IPS-18a (cell line): ENCODE measurements around the gene SGIP1.
"Not testable (repeated sequence)": the region's sequence is repeated elsewhere in the genome, so short reads cannot be mapped to it uniquely, and the experiment has no call there.

Experiments
- H3K27ac ChIP-seq: one replicate; pipeline ENCODE4 v1.5.1; 2013; ENCODE audit warnings: low read length
- H3K27me3 ChIP-seq: one replicate; pipeline ENCODE4 v1.6.1; 2013; ENCODE audit warnings: mild to moderate bottlenecking, low read length; ENCODE audit not compliant: control insufficient read depth, insufficient read depth
- H3K36me3 ChIP-seq: one replicate; pipeline ENCODE4 v1.6.1; 2013; ENCODE audit warnings: low read depth, low read length; ENCODE audit not compliant: control insufficient read depth
- H3K4me1 ChIP-seq: one replicate; pipeline ENCODE4 v1.6.1; 2013; ENCODE audit warnings: low read depth, low read length; ENCODE audit not compliant: control insufficient read depth
- H3K4me3 ChIP-seq: one replicate; pipeline ENCODE4 v1.5.1; 2013; ENCODE audit warnings: low read length
- H3K9ac ChIP-seq: one replicate; pipeline ENCODE4 v1.6.1; 2013; ENCODE audit warnings: mild to moderate bottlenecking, low read length, moderate library complexity
- H3K9me3 ChIP-seq: one replicate; pipeline ENCODE4 v1.6.1; 2013; ENCODE audit warnings: low read depth, low read length; ENCODE audit not compliant: control insufficient read depth

The SGIP1 gene

DNA sequence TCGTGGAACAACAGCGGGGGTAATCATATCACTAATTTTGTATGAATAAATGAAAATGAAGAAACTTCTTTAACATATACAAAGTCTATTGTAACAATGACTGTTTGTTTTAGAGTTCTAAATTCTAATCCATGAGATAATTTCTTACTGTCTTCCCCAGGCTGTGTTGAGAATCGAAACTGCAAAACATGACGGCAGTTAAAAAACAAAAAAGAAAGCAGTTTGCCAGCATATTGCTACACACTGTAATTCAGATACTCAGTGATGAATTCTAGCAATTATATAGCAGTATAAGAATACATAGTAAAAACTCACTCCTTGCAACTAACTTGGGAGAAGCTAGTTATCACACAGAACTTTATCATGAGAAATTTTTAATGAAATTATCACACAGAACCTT is 245.0 kb downstream of the SGIP1 start:
- H3K27ac ChIP-seq: no peak overlapping the region
- no peak overlapping the region for H3K4me3 ChIP-seq
- H3K9ac ChIP-seq: no peak overlapping the region

DNA sequence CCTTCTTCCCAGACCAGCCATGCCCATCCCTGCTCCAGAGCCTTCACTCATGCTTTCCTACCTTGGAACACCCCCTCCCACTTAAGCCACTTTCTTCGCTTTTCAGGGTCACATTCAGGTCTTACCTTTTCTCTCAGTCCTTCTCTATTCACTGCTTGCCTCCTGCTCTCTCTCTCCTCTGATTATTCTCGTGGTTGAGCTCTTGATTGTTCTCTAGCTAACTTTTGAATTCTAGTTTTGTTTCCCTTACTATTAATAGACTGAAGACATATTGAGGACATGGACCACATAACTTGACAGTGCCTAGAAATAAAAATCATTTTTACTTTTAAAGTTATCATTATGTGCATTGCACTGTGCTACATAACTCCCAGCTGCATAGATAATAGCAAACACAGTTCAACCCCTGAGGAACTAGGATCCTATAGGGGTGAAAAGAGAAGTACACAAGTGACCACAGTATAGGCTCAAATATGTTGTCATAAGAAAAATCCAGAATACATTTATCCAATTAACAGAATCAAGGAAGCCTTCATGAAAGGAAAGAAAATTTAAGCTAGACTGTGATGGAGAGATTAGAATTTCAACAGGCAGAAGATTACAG is 245.6 kb downstream of the SGIP1 start:
- no peaks in the 10 kb centered on the region for H3K27me3 ChIP-seq
- no peak overlapping the region for H3K4me3 ChIP-seq
- no peak overlapping the region for H3K27ac ChIP-seq
- no peaks in the 10 kb centered on the region for H3K9me3 ChIP-seq
- H3K4me1 ChIP-seq: no peaks in the 10 kb centered on the region
- H3K36me3 ChIP-seq: no peaks in the 10 kb centered on the region
- no peak overlapping the region for H3K9ac ChIP-seq

More for the DNA sequence above, 245.0 kb downstream of the SGIP1 start:
- Histone ChIP-seq H3K27me3 (no peaks in the 10 kb centered on the region), H3K36me3 (no peaks in the 10 kb centered on the region), H3K9me3 (no peaks in the 10 kb centered on the region), H3K4me1 (no peaks in the 10 kb centered on the region)

DNA sequence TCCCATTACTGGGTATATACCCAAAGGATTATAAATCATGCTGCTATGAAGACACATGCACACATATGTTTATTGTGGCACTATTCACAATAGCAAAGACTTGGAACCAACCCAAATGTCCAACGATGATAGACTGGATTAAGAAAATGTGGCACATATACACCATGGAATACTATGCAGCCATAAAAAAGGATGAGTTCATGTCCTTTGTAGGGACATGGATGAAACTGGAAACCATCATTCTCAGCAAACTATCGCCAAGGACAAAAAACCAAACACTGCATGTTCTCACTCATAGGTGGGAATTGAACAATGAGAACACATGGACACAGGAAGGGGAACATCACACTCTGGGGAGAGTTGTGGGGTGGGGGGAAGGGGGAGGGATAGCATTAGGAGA is 251.8 kb downstream of the SGIP1 start:
- not testable (repeated sequence) for H3K27me3 ChIP-seq, H3K36me3 ChIP-seq, H3K4me1 ChIP-seq, H3K27ac ChIP-seq, H3K9ac ChIP-seq, H3K9me3 ChIP-seq, H3K4me3 ChIP-seq

GRCh38 chr1:66787641-66788040 is 253.7 kb downstream of the SGIP1 start:
- Histone ChIP-seq H3K4me3 (no peak overlapping the region), H3K27me3 (no peaks in the 10 kb centered on the region), H3K36me3 (no peaks in the 10 kb centered on the region), H3K4me1 (no peaks in the 10 kb centered on the region), H3K27ac (no peak overlapping the region), H3K9me3 (no peaks in the 10 kb centered on the region), H3K9ac (no peak overlapping the region)

- no peak overlapping the region for H3K9ac ChIP-seq
- no peaks in the 10 kb centered on the region for H3K36me3 ChIP-seq
- H3K27me3 ChIP-seq: no peaks in the 10 kb centered on the region
- no peak overlapping the region for H3K4me3 ChIP-seq
- no peaks in the 10 kb centered on the region for H3K4me1 ChIP-seq
- H3K27ac ChIP-seq: no peak overlapping the region
- no peaks in the 10 kb centered on the region for H3K9me3 ChIP-seq
Measured at GRCh38 chr1:66788231-66788939, 254.4 kb downstream of the SGIP1 start.

DNA sequence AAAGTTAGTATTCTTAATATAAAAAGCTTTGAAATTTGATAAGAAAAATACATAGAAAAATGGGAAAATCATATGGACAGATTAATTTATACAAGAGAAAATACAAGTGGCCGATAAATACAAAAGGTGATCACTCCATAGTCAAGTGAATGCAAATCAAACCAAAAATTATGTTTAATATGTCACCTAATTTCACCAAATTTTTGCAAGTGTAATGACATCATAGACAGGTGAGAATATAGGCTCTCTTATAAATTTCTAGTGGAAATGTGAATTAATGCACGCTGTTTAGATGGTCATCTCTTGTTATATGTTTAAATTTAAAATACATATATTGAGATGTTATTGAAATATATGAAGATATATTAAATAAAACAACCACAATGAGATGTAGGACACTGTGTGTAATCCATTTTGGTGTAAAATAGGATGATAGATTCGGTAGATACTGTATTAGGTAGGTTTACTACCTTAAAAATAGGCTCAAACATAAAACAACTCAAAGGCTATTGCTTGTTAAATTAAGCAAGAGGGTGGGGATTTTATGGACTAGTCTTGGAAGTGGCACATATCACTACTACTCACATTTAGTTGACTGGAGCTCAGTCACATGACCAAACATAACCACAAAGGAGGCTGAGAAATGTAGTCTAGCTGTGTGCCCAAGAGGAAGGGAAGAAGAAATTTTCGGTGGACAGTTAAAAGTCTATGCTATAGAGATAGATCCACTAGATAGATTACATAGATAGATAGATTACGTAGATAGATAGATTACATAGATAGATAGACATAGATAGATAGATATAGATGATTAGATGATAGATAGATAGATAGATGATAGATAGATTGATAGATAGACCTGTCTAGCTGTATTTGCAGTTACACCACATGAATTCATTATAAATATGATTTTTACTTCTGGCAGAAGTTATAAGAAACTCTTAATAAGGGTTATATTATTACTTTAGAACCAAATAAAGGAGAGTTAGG is 258.0 kb downstream of the SGIP1 start:
- H3K4me3 ChIP-seq: no peak overlapping the region
- H3K36me3 ChIP-seq: no peaks in the 10 kb centered on the region
- H3K9me3 ChIP-seq: no peaks in the 10 kb centered on the region
- no peak overlapping the region for H3K27ac ChIP-seq
- no peak overlapping the region for H3K9ac ChIP-seq
- H3K4me1 ChIP-seq: no peaks in the 10 kb centered on the region
- no peaks in the 10 kb centered on the region for H3K27me3 ChIP-seq

DNA sequence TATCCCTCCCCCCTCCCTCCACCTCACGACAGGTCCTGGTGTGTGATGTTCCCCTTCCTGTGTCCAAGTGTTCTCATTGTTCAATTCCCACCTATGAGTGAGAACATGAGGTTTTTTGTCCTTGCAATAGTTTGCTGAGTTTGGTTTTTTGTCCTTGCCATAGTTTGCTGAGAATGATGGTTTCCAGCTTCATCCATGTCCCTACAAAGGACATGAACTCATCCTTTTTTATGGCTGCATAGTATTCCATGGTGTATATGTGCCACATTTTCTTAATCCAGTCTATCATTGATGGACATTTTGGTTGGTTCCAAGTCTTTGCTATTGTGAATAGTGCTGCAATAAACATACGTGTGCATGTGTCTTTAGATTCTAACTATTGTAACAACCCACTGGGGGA is 261.9 kb downstream of the SGIP1 start:
- not testable (repeated sequence) for H3K4me1 ChIP-seq, H3K9me3 ChIP-seq, H3K27me3 ChIP-seq, H3K4me3 ChIP-seq, H3K9ac ChIP-seq, H3K27ac ChIP-seq, H3K36me3 ChIP-seq
